H1 (cell line): Measurements from ENCODE around the gene KLHL35. TPM values are rescaled to one million over a fixed set of nuclear protein-coding genes. Genes with fewer than 3 reads are reported as not detected.

Source experiments
- CTCF ChIA-PET: fragments of 300-600 bp; sonication (Branson Sonifier 250); formaldehyde crosslinking; loops from one replicate; lab custom pipeline; 2021; ENCODE audit not compliant: partially characterized antibody; lab: Charles Lee
- POLR2A ChIA-PET: fragments of 300-600 bp; sonication (Branson Sonifier 250); formaldehyde crosslinking; loops from one replicate; lab custom pipeline; 2021; ENCODE audit warnings: inconsistent platforms; ENCODE audit not compliant: partially characterized antibody; lab: Charles Lee
- DNase-seq, 2 experiments: peaks; one replicate each; pipeline versions ENCODE4 v3.0.0 to v3.0.0-alpha.2; 2010 to 2022; ENCODE audit warnings: low spot score in 2 of 2, low read depth in 1 of 2, mixed read lengths in 1 of 2
- FAIRE-seq: peaks from 2 replicates; lab custom pipeline; 2011; peaks lifted over from hg19 to GRCh38; lab: Jason Lieb, UNC
- H2AFZ ChIP-seq: 2 replicates; pipeline ENCODE4 v1.8.1; 2012; ENCODE audit warnings: low read length, inconsistent platforms
- H2AK5ac ChIP-seq: 2 replicates; pipeline ENCODE4 v1.6.1; 2013; ENCODE audit warnings: low read depth, low read length
- H2BK120ac ChIP-seq: replicated peaks from 2 replicates; pipeline ENCODE3; 2013; ENCODE audit warnings: low read depth, low read length, inconsistent platforms
- H2BK12ac ChIP-seq: 2 replicates; pipeline ENCODE4 v1.6.1; 2013; ENCODE audit warnings: low read depth, low read length
- H2BK15ac ChIP-seq: 2 replicates; pipeline ENCODE4 v1.6.1; 2013; ENCODE audit warnings: low read length
- H2BK20ac ChIP-seq: 2 replicates; pipeline ENCODE4 v1.6.1; 2013; ENCODE audit warnings: low read length
- H2BK5ac ChIP-seq: 2 replicates; pipeline ENCODE4 v1.6.1; 2013; ENCODE audit warnings: low read depth, low read length
- H3K14ac ChIP-seq: 2 replicates; pipeline ENCODE4 v1.6.1; 2013; ENCODE audit warnings: inconsistent platforms; ENCODE audit not compliant: insufficient read length
- H3K18ac ChIP-seq: 2 replicates; pipeline ENCODE4 v1.6.1; 2013; ENCODE audit warnings: low read length; ENCODE audit errors: extremely low read depth
- H3K23ac ChIP-seq: 2 replicates; pipeline ENCODE4 v1.6.1; 2013; ENCODE audit warnings: inconsistent platforms; ENCODE audit not compliant: insufficient read length
- H3K23me2 ChIP-seq: 2 replicates; pipeline ENCODE4 v1.6.1; 2013; ENCODE audit warnings: low read depth, low read length
- H3K27ac ChIP-seq: 2 replicates; pipeline ENCODE4 v1.6.1; 2011; ENCODE audit warnings: low read depth, low read length, inconsistent platforms
- H3K27me3 ChIP-seq, 4 experiments: replicated peaks in 1 of 4; 1 replicate in 1 of 4; 2 replicates in 3 of 4; pipeline versions ENCODE4 v1.6.1 to v1.8.1; 2011 to 2013; ENCODE audit warnings: low read length in 3 of 4, mild to moderate bottlenecking in 3 of 4, inconsistent platforms in 2 of 4, mixed read lengths in 2 of 4, moderate library complexity in 1 of 4; ENCODE audit not compliant: control insufficient read depth in 3 of 4, insufficient read depth in 3 of 4; ENCODE audit errors: extremely low read depth in 1 of 4
- H3K36me3 ChIP-seq, 4 experiments: 2 replicates each; pipeline versions ENCODE4 v1.6.1 to v1.8.1; 2011 to 2013; ENCODE audit warnings: mild to moderate bottlenecking in 4 of 4, low read length in 3 of 4, moderate library complexity in 2 of 4, control low read depth in 1 of 4, inconsistent platforms in 1 of 4; ENCODE audit not compliant: insufficient read depth in 4 of 4, control insufficient read depth in 2 of 4
- H3K4ac ChIP-seq: replicated peaks from 2 replicates; pipeline ENCODE3; 2013; ENCODE audit warnings: low read length, low read depth, mixed read lengths, inconsistent platforms; ENCODE audit not compliant: insufficient read length
- H3K4me1 ChIP-seq, 4 experiments: replicated peaks in 1 of 4; 1 replicate in 1 of 4; 2 replicates in 3 of 4; pipeline versions ENCODE4 v1.6.1 to v1.8.1; 2011 to 2013; ENCODE audit warnings: low read length in 3 of 4, inconsistent platforms in 2 of 4, mixed read lengths in 1 of 4; ENCODE audit not compliant: insufficient read depth in 4 of 4, control insufficient read depth in 3 of 4
- H3K4me2 ChIP-seq, 2 experiments: 2 replicates each; pipeline versions ENCODE4 v1.6.1 to v1.8.1; 2011 to 2013; ENCODE audit warnings: low read depth in 2 of 2, low read length in 2 of 2, control low read depth in 1 of 2, inconsistent platforms in 1 of 2, mild to moderate bottlenecking in 1 of 2; ENCODE audit not compliant: insufficient read depth in 1 of 2
- H3K4me3 ChIP-seq, 4 experiments: fragments of 200-600, 300-600 bp in 1 of 4; sonication (generic), shearing (Covaris generic), sonication (Bioruptor Twin) in 1 of 4; 2 replicates each; pipeline versions ENCODE4 v1.5.1 to v1.8.1; 2011 to 2016; ENCODE audit warnings: low read length in 4 of 4, low read depth in 3 of 4, control low read depth in 2 of 4, inconsistent platforms in 2 of 4, mild to moderate bottlenecking in 2 of 4, mixed read lengths in 1 of 4, moderate library complexity in 1 of 4; ENCODE audit not compliant: insufficient read depth in 2 of 4; ENCODE audit errors: extremely low read depth in 1 of 4
- H3K56ac ChIP-seq: replicated peaks from 2 replicates; pipeline ENCODE3; 2013; ENCODE audit warnings: low read depth, mild to moderate bottlenecking, mixed read lengths, low read length, inconsistent platforms; ENCODE audit not compliant: insufficient read length
- H3K79me1 ChIP-seq: 2 replicates; pipeline ENCODE4 v1.6.1; 2013; ENCODE audit warnings: low read depth, low read length, control low read depth
- H3K79me2 ChIP-seq, 2 experiments: 2 replicates each; pipeline versions ENCODE4 v1.6.1 to v1.8.1; 2012 to 2013; ENCODE audit warnings: low read length in 2 of 2, mild to moderate bottlenecking in 2 of 2, inconsistent platforms in 1 of 2; ENCODE audit not compliant: insufficient read depth in 2 of 2, control insufficient read depth in 1 of 2
- H3K9ac ChIP-seq, 4 experiments: replicated peaks in 1 of 4; 1 replicate in 1 of 4; 2 replicates in 3 of 4; pipeline versions ENCODE4 v1.6.1 to v1.8.1; 2011 to 2013; ENCODE audit warnings: low read depth in 3 of 4, low read length in 3 of 4, control low read depth in 2 of 4, mild to moderate bottlenecking in 2 of 4, moderate library complexity in 2 of 4, inconsistent platforms in 1 of 4; ENCODE audit errors: extremely low read depth in 1 of 4
- H3K9me3 ChIP-seq, 2 experiments: 2 replicates each; pipeline versions ENCODE4 v1.6.1 to v1.8.1; 2012 to 2013; ENCODE audit warnings: mild to moderate bottlenecking in 2 of 2, moderate library complexity in 2 of 2, control low read depth in 1 of 2, inconsistent platforms in 1 of 2, low read depth in 1 of 2, low read length in 1 of 2, mixed read lengths in 1 of 2; ENCODE audit not compliant: insufficient read depth in 2 of 2
- H4K20me1 ChIP-seq, 2 experiments: replicated peaks in 1 of 2; 2 replicates each; pipeline versions ENCODE3 to v1.8.1; 2011 to 2013; ENCODE audit warnings: inconsistent platforms in 2 of 2, low read length in 2 of 2, mild to moderate bottlenecking in 1 of 2; ENCODE audit not compliant: insufficient read depth in 2 of 2, control insufficient read depth in 1 of 2
- H4K5ac ChIP-seq: 2 replicates; pipeline ENCODE4 v1.6.1; 2013; ENCODE audit warnings: low read length, low read depth, mixed read lengths, inconsistent platforms; ENCODE audit not compliant: insufficient read length
- H4K8ac ChIP-seq: 2 replicates; pipeline ENCODE4 v1.8.0; 2013; ENCODE audit warnings: mild to moderate bottlenecking, moderate library complexity, low read length, inconsistent platforms; ENCODE audit not compliant: insufficient read depth; ENCODE audit errors: extremely low read depth
- H4K91ac ChIP-seq: replicated peaks from 2 replicates; pipeline ENCODE3; 2013; ENCODE audit warnings: low read length, mixed read lengths, inconsistent platforms; ENCODE audit not compliant: insufficient read length
- BRCA1 ChIP-seq: IDR thresholded peaks from 2 replicates; pipeline ENCODE4 v1.6.1; 2012; ENCODE audit warnings: low read depth, low read length, improper control_type of control experiment
- HDAC2 ChIP-seq, 2 experiments: fragments of 300-600 bp in 1 of 2; sonication (generic) in 1 of 2; IDR thresholded peaks; 2 replicates each; pipeline ENCODE4 v1.6.1; 2011 to 2012; ENCODE audit warnings: low read depth in 2 of 2, low read length in 2 of 2, mild to moderate bottlenecking in 2 of 2, moderate library complexity in 2 of 2, borderline replicate concordance in 1 of 2, inconsistent platforms in 1 of 2
- WGBS, 2 experiments: shearing (Covaris generic) in 1 of 2; methylation state at CpG; one replicate each; pipeline versions ENCODE4 v1.1.6 to v1.1.7; 2013 to 2015; ENCODE audit warnings: low lambda C conversion rate in 2 of 2, mixed read lengths in 2 of 2, inconsistent platforms in 1 of 2, low coverage in 1 of 2, missing lambda C conversion rate in 1 of 2; ENCODE audit not compliant: insufficient replicate concordance in 2 of 2, insufficient coverage in 1 of 2, insufficient read length in 1 of 2; ENCODE audit errors: extremely low coverage in 1 of 2, missing lambda C conversion rate in 1 of 2; 5-methylcytosine and 5-hydroxymethylcytosine counted together
- polyA plus RNA-seq, 7 experiments: library from polyadenylated mRNA; depleted of rRNA in 3 of 7; stranded (reverse) in 5 of 7; unstranded in 2 of 7; fragments of >200 nt in 5 of 7; fragments of 200-250 nt in 2 of 7; gene quantifications; 1 replicate in 5 of 7; 2 replicates in 1 of 7; 4 replicates in 1 of 7; pipeline versions ENCODE4 v1.2.1 to v1.2.3, GENCODE V29; 2011 to 2013; ENCODE audit warnings: missing spikeins in 2 of 7, mixed read lengths in 2 of 7
- total RNA-seq: library from RNA; stranded (reverse); fragmentation: NEBNext Ultra II Directional; extraction: Animal tissue kit (Norgen Biotek cat#: 25700); gene quantifications from 2 replicates; pipeline ENCODE4 v1.2.1, GENCODE V29; 2021

Gene KLHL35
- total and polyA plus RNA-seq, 2 of the 8 experiments (the other 6 are each of a cell fraction or from before 2014, with no cell fraction given): 0.35 to 0.41 TPM

- Histone ChIP-seq H3K4me1 (peaks cover 8 to 18% (median 14%) of the 10 kb centered on the region in 4 experiments), H2AK5ac (no peak overlapping the region), H3K56ac (no peak overlapping the region), H3K9ac (no peak overlapping the region), H3K23me2 (peaks cover 2% of the 10 kb centered on the region; the same call in 1 of the 2 replicates), H2AFZ (no peak overlapping the region), H3K14ac (no peak overlapping the region), H3K4ac (no peak overlapping the region), H3K23ac (no peak overlapping the region), H3K27me3 (no peaks in the 10 kb centered on the region), H3K18ac (no peak overlapping the region; the same call in 1 of the 2 replicates), H4K20me1 (no peaks in the 10 kb centered on the region), H2BK5ac (peak overlapping the region; percentile 21; the same call in 1 of the 2 replicates), H3K4me2 (no peak overlapping the region), H3K36me3 (no peaks in the 10 kb centered on the region; a peak in 1 of 8 replicates), H2BK120ac (no peak overlapping the region), H3K79me1 (no peaks in the 10 kb centered on the region), H2BK15ac (0 out of 2 replicates have a peak overlapping the region, but pooled peaks have one; percentile 61), H3K79me2 (no peaks in the 10 kb centered on the region), H3K27ac (no peak overlapping the region), H4K8ac (no peak overlapping the region), H4K5ac (no peak overlapping the region), H4K91ac (peak overlapping the region; percentile 30), H2BK12ac (no peak overlapping the region), H2BK20ac (peak overlapping the region; percentile 97; the same call in 1 of the 2 replicates), H3K9me3 (no peaks in the 10 kb centered on the region), H3K4me3 (no peak overlapping the region)
- TF ChIP-seq BRCA1 (no peak), HDAC2 (IDR thresholded peaks at IDR 0.05; ENCODE audit: borderline replicate concordance in 1 of 2, low read depth in 2 of 2, low read length in 2 of 2) (no peak)
- no peak for FAIRE-seq
- WGBS, 2 experiments: 89% methylated on average over 6 of the region's 6 CpGs; no CpG with 5 or more reads in 1 of the 2 experiments
- ChIA-PET POLR2A (interaction anchor here (0.7 to 1.7 kb wide), 2 partner anchors 10 to 53 kb away, joined by 5 to 6 read pairs; no protein-coding TSS in a partner anchor), CTCF (interaction anchor here (0.8 to 31.5 kb wide), 10 partner anchors 9 to 123 kb away, joined by 3 to 603 read pairs (median 6); partner anchors contain the start of genes GDPD5 and KLHL35)
- no peak for DNase-seq
These were observed 28.1 kb upstream of the KLHL35 start for GRCh38 chr11:75461151-75461550.
